ENCODE data around the gene YOD1. TPM values are rescaled to one million over a fixed set of nuclear protein-coding genes. Genes with fewer than 3 reads are reported as not detected.

YOD1 gene
- total RNA-seq, 2 experiments from 2014 or later: 17.9 TPM

DNA sequence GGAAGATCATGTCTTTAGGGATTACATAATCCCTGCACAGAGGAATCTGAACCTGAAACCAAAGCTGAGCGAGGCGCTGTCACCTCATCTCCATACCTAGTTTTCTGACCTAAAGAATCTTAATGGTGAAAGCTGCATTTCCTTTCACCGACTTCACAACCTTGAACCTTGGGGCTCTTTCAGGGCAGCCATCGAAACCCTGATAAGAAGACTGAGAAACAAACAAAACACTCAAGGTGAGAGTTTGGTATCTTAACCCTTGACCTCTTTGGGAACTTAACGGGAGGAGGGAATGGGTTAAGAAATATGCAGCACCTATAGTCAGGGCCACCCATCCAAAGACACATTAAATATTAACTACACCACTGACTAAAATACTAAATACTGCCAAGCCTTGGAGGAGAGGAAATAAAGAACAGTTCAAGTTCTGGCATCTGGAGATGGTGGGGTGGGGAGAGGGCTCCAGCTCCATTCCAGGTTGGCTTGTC, 20.4 kb downstream of the YOD1 start:
- ATAC-seq (ENCODE audit: poor library complexity) (no peak), DNase-seq (no peak)
- Mint-ChIP-seq H3K36me3 (ENCODE audit: low read depth) (no peaks in the 10 kb centered on the region), H3K27ac (no peak overlapping the region), H3K4me3 (no peak overlapping the region), H3K9me3 (no peaks in the 10 kb centered on the region), H3K27me3 (peaks cover 69% of the 10 kb centered on the region), H3K4me1 (ENCODE audit: low read depth) (no peaks in the 10 kb centered on the region)
- intact Hi-C loops (cut with DNase I, micrococcal nuclease): no loop called here
- POLR2A ChIA-PET: no interaction called here
- Histone ChIP-seq H3K27ac (ENCODE audit: low read depth in 1 of 2, low read length in 2 of 2) (no peak overlapping the region), H3K36me3 (ENCODE audit: insufficient read depth, low read length) (no peaks in the 10 kb centered on the region), H3K4me3 (ENCODE audit: low read length) (no peak overlapping the region), H3K9me3 (ENCODE audit: control insufficient read depth in 1 of 2, insufficient read depth in 1 of 2, low read length in 2 of 2) (no peaks in the 10 kb centered on the region), H3K4me1 (ENCODE audit: insufficient read depth, low read length) (no peaks in the 10 kb centered on the region), H3K27me3 (ENCODE audit: control insufficient read depth in 1 of 2, insufficient read depth in 2 of 2, low read length in 2 of 2) (peaks cover 15 to 25% of the 10 kb centered on the region in 2 experiments)
- TF ChIP-seq, protein P1, sequence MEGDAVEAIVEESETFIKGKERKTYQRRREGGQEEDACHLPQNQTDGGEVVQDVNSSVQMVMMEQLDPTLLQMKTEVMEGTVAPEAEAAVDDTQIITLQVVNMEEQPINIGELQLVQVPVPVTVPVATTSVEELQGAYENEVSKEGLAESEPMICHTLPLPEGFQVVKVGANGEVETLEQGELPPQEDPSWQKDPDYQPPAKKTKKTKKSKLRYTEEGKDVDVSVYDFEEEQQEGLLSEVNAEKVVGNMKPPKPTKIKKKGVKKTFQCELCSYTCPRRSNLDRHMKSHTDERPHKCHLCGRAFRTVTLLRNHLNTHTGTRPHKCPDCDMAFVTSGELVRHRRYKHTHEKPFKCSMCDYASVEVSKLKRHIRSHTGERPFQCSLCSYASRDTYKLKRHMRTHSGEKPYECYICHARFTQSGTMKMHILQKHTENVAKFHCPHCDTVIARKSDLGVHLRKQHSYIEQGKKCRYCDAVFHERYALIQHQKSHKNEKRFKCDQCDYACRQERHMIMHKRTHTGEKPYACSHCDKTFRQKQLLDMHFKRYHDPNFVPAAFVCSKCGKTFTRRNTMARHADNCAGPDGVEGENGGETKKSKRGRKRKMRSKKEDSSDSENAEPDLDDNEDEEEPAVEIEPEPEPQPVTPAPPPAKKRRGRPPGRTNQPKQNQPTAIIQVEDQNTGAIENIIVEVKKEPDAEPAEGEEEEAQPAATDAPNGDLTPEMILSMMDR (IDR thresholded peaks at IDR 0.05): no peak
- CTCF ChIA-PET: no interaction called here

DNA sequence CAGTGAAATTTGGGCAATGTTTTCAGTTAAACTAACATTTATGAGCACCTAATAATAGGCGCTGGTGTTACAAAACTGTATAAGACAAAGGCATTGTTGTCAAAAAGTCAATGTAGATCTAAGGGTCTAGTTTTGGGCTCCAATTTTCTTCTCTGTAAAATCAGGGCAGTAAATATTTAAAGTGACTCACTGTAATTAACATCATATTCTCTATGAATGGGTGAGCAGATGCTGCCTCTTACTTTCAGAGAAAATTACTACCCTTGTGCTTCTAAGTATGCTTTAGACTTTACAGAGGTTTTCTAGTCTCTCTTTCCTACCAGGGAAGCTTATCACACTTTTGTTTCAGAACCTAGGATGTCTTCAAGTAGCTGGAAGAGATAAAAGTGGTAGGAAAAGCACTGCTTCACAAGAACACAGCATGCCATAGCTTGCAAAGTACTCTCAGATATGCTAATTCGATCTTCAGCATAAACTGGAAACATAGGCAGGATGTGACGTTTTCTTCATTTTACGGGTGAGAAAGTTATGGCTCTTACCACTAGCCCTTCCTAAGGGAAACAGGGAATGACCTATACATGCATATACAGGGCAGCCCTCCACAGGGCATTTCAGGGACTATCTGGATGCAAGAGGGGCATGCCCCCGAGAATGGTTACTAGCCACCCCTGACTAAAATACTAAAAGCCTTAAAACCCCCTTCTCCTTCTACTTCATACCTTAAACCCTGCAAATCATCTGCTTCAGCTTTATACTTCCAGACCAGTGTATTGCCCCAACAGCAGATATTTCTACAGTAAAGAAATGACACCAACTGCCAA, 21.1 kb downstream of the YOD1 start:
- Histone ChIP-seq H3K9me3 (ENCODE audit: control insufficient read depth in 1 of 2, insufficient read depth in 1 of 2, low read length in 2 of 2) (no peaks in the 10 kb centered on the region), H3K27me3 (ENCODE audit: control insufficient read depth in 1 of 2, insufficient read depth in 2 of 2, low read length in 2 of 2) (peaks cover 15 to 25% of the 10 kb centered on the region in 2 experiments), H3K27ac (ENCODE audit: low read depth in 1 of 2, low read length in 2 of 2) (no peak overlapping the region), H3K4me3 (ENCODE audit: low read length) (no peak overlapping the region), H3K36me3 (ENCODE audit: insufficient read depth, low read length) (no peaks in the 10 kb centered on the region), H3K4me1 (ENCODE audit: insufficient read depth, low read length) (no peaks in the 10 kb centered on the region)
- intact Hi-C loops (cut with DNase I, micrococcal nuclease): no loop called here
- Mint-ChIP-seq H3K27ac (no peak overlapping the region), H3K27me3 (peaks cover 67% of the 10 kb centered on the region), H3K9me3 (no peaks in the 10 kb centered on the region), H3K4me1 (ENCODE audit: low read depth) (no peaks in the 10 kb centered on the region), H3K36me3 (ENCODE audit: low read depth) (no peaks in the 10 kb centered on the region), H3K4me3 (no peak overlapping the region)
- TF ChIP-seq, protein P1 (IDR thresholded peaks at IDR 0.05): no peak
- ChIA-PET POLR2A (no interaction called here), CTCF (no interaction called here)
- ATAC-seq (ENCODE audit: poor library complexity) (no peak), DNase-seq (no peak)

DNA sequence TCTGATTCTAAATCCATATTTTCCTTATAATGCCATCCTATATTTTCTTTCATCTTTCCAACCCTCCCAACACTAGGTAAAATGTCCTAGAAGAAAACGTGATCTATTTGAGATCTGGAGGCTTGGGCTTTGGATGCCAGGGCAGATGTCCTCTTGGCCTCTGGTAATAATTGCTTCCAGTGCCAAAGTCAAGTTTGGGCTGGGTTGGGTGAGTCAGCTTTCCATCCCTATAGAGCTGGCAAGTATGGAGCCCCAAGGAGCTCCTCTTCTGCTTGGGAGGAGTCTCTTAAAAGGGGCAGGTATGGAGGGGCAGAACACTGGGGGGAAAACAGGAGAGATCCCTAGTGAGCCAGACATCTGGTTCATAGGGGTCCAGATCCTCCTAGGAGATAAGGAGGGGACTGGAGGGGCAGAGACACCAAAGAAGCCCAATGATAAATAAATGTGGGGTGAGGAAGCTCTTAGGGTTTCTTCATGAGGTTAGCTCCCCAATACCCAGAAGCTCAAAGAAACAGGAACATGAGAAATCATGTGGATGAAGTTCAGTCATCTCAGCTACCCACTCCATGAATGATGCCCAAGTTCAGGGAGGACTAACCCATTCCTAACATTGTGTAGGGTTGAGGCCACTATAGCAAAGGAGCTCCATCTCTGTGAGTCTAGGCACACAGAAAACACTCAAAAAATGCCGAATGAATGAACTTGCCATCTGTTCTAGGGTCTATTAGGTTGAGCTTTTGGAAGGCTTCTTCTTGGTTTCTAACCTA, 21.9 kb downstream of the YOD1 start:
- TF ChIP-seq, protein P1 (IDR thresholded peaks at IDR 0.05): no peak
- POLR2A ChIA-PET: no interaction called here
- peaks cover 69% of the 10 kb centered on the region for H3K27me3 Mint-ChIP-seq

More for the DNA sequence above, 21.9 kb downstream of the YOD1 start:
- no peaks in the 10 kb centered on the region for H3K36me3 ChIP-seq (ENCODE audit: insufficient read depth, low read length)
- no peak overlapping the region for H3K27ac ChIP-seq (ENCODE audit: low read depth in 1 of 2, low read length in 2 of 2)
- no peaks in the 10 kb centered on the region for H3K4me1 ChIP-seq (ENCODE audit: insufficient read depth, low read length)
- Mint-ChIP-seq H3K4me1 (ENCODE audit: low read depth) (no peaks in the 10 kb centered on the region), H3K27ac (no peak overlapping the region), H3K36me3 (ENCODE audit: low read depth) (no peaks in the 10 kb centered on the region), H3K4me3 (no peak overlapping the region), H3K9me3 (no peaks in the 10 kb centered on the region)
- ATAC-seq (ENCODE audit: poor library complexity) (no peak), DNase-seq (no peak)
- CTCF ChIA-PET: no interaction called here
- no peaks in the 10 kb centered on the region for H3K9me3 ChIP-seq (ENCODE audit: control insufficient read depth in 1 of 2, insufficient read depth in 1 of 2, low read length in 2 of 2)
- intact Hi-C loops (cut with DNase I, micrococcal nuclease): no loop called here
- H3K4me3 ChIP-seq (ENCODE audit: low read length): no peak overlapping the region
- H3K27me3 ChIP-seq (ENCODE audit: control insufficient read depth in 1 of 2, insufficient read depth in 2 of 2, low read length in 2 of 2): peaks cover 15 to 25% of the 10 kb centered on the region in 2 experiments

All from CD4-positive, alpha-beta T cell (primary cell).